GM19395 (cell line): Measurements from ENCODE around the gene DPEP2NB.
"Not testable (repeated sequence)": the region's sequence is repeated elsewhere in the genome, so short reads cannot be mapped to it uniquely, and the experiment has no call there.

Experiments
- ATAC-seq: cut with Tn5 transposase; IDR thresholded peaks from one replicate; pipeline ENCODE4 v1.9.1; 2021; ENCODE audit warnings: mild to moderate bottlenecking, moderate library complexity; ENCODE audit not compliant: unreplicated experiment

Gene DPEP2NB

GRCh38 chr16:67987460-67988160, 28.1 kb downstream of the DPEP2NB start:
- ATAC-seq: no peak

GRCh38 chr16:67986949-67987348, 28.8 kb downstream of the DPEP2NB start:
- no peak for ATAC-seq

- no peak for ATAC-seq
Measured at GRCh38 chr16:67982011-67982696, 33.6 kb downstream of the DPEP2NB start.

- ATAC-seq: no peak
Measured at GRCh38 chr16:67979955-67980678, 35.6 kb downstream of the DPEP2NB start, which contains the start of gene DPEP3. DPEP3 (minus strand) TSS chr16:67980499; CDS start chr16:67980380, 119 bp downstream.

GRCh38 chr16:67977469-67978227, 38.1 kb downstream of the DPEP2NB start:
- ATAC-seq: no peak

GRCh38 chr16:67977005-67977404, 38.7 kb downstream of the DPEP2NB start:
- no peak for ATAC-seq

GRCh38 chr16:67976205-67976604, 39.5 kb downstream of the DPEP2NB start:
- ATAC-seq: no peak

GRCh38 chr16:67975321-67976105, 40.2 kb downstream of the DPEP2NB start:
- ATAC-seq: no peak

- ATAC-seq: not testable (repeated sequence)
Measured at GRCh38 chr16:67972285-67972684, 43.4 kb downstream of the DPEP2NB start.

- ATAC-seq: no peak
Measured at GRCh38 chr16:67971111-67971510, 44.6 kb downstream of the DPEP2NB start.

- no peak for ATAC-seq
Measured at GRCh38 chr16:67969254-67970039, 46.3 kb downstream of the DPEP2NB start.

GRCh38 chr16:67968400-67969253, 47.1 kb downstream of the DPEP2NB start, which contains the start of gene SLC12A4:
SLC12A4 (minus strand) TSS chr16:67968637; CDS start chr16:67968553, 84 bp downstream.
- ATAC-seq: peak; percentile 72

- ATAC-seq: peak; percentile 29
Measured at GRCh38 chr16:67967958-67968399, 47.7 kb downstream of the DPEP2NB start.

GRCh38 chr16:67967183-67967957, 48.3 kb downstream of the DPEP2NB start:
- ATAC-seq: no peak

GRCh38 chr16:67966549-67967182, 49.0 kb downstream of the DPEP2NB start:
- ATAC-seq: no peak

- no peak for ATAC-seq
Measured at GRCh38 chr16:67965668-67966548, 49.8 kb downstream of the DPEP2NB start.
